HG02885 (cell line): ENCODE data around the gene DHX34.
"Not testable (repeated sequence)": the region's sequence is repeated elsewhere in the genome, so short reads cannot be mapped to it uniquely, and the experiment has no call there.

Experiments used
- ATAC-seq: cut with Tn5 transposase; IDR thresholded peaks from one replicate; pipeline ENCODE4 v1.9.1; 2021; ENCODE audit warnings: mild to moderate bottlenecking; ENCODE audit not compliant: unreplicated experiment, poor library complexity

The DHX34 gene

GRCh38 chr19:47324502-47324901, 24.6 kb upstream of the DHX34 start:
- no peak for ATAC-seq

- no peak for ATAC-seq
Observed at GRCh38 chr19:47330466-47330869, 18.6 kb upstream of the DHX34 start.

- ATAC-seq: no peak
Observed at GRCh38 chr19:47331490-47331889, 17.6 kb upstream of the DHX34 start.

- ATAC-seq: no peak
Observed at GRCh38 chr19:47331931-47332547, 17.1 kb upstream of the DHX34 start, which contains the start of gene C5AR2. TSS of gene C5AR2 (plus strand) at chr19:47332175. CDS start at chr19:47340800, 8,625 bp downstream.

- ATAC-seq: not testable (repeated sequence)
Observed at GRCh38 chr19:47336765-47337718, 12.1 kb upstream of the DHX34 start.

- no peak for ATAC-seq
Observed at GRCh38 chr19:47339196-47339880, 9.8 kb upstream of the DHX34 start.

GRCh38 chr19:47340477-47341208, 8.5 kb upstream of the DHX34 start:
- ATAC-seq: no peak

GRCh38 chr19:47341734-47342133, 7.4 kb upstream of the DHX34 start:
- no peak for ATAC-seq

- ATAC-seq: no peak
Observed at GRCh38 chr19:47343194-47343802, 5.8 kb upstream of the DHX34 start.

GRCh38 chr19:47344425-47344824, 4.7 kb upstream of the DHX34 start:
- no peak for ATAC-seq

GRCh38 chr19:47346024-47346423, 3.1 kb upstream of the DHX34 start:
- ATAC-seq: not testable (repeated sequence)

- ATAC-seq: no peak
Observed at GRCh38 chr19:47350630-47351029, 1.5 kb downstream of the DHX34 start.

GRCh38 chr19:47351548-47351947, 2.4 kb downstream of the DHX34 start:
- ATAC-seq: no peak

- no peak for ATAC-seq
Observed at GRCh38 chr19:47352095-47352494, 3.0 kb downstream of the DHX34 start.

- no peak for ATAC-seq
Observed at GRCh38 chr19:47353307-47353712, 4.2 kb downstream of the DHX34 start.

- ATAC-seq: no peak
Observed at GRCh38 chr19:47356900-47357299, 7.8 kb downstream of the DHX34 start.

- no peak for ATAC-seq
Observed at GRCh38 chr19:47357788-47358680, 8.9 kb downstream of the DHX34 start.

GRCh38 chr19:47358936-47359335, 9.8 kb downstream of the DHX34 start:
- ATAC-seq: no peak

- ATAC-seq: no peak
Observed at GRCh38 chr19:47362321-47362720, 13.2 kb downstream of the DHX34 start.
